ENCODE measurements around the gene SPEG. TPM values are rescaled to one million over a fixed set of nuclear protein-coding genes. Genes with fewer than 3 reads are reported as not detected.

The SPEG gene
- polyA plus RNA-seq, 3 donors, result not detected

- H3K9me3 Mint-ChIP-seq, result peaks cover 0 to 2% (median 0%) of the 10 kb centered on the region in 7 donors
- H2AFZ ChIP-seq (ENCODE audit: insufficient read depth, low read depth, low read length, poor library complexity, severe bottlenecking), result no peak overlapping the region
- H3K27me3 ChIP-seq (ENCODE audit: control insufficient read depth in 2 of 2, insufficient read depth in 2 of 2, low read length in 2 of 2), result no peaks in the 10 kb centered on the region
- H3K4me1 ChIP-seq (ENCODE audit: control insufficient read depth in 1 of 2, insufficient read depth in 2 of 2, low read length in 2 of 2), result no peaks in the 10 kb centered on the region
- no peak overlapping the region for H3K4me3 Mint-ChIP-seq
- TF ChIP-seq CTCF (IDR thresholded peaks at IDR 0.05), result no peak
- 94% methylated on average over 18 of the region's 28 CpGs for WGBS (ENCODE audit: insufficient coverage)
- no peaks in the 10 kb centered on the region for H3K36me3 ChIP-seq (replicated peaks in 1 of 2; ENCODE audit: control insufficient read depth in 1 of 2, insufficient read depth in 2 of 2, low read length in 2 of 2)
- H3K4me1 Mint-ChIP-seq, result no peaks in the 10 kb centered on the region
- no peak overlapping the region for H3K4me3 ChIP-seq (replicated peaks in 1 of 3; ENCODE audit: low read depth in 2 of 3, low read length in 3 of 3)
- H3K27me3 Mint-ChIP-seq (ENCODE audit: low read depth in 3 of 3), result peaks cover 4 to 6% (median 4%) of the 10 kb centered on the region in 3 donors
- H4K20me1 ChIP-seq (ENCODE audit: insufficient read depth, low read length), result no peaks in the 10 kb centered on the region
- no peak overlapping the region for H3K9ac ChIP-seq (ENCODE audit: insufficient read depth, low read length, poor library complexity, severe bottlenecking)
- no peak overlapping the region for H3K4me2 ChIP-seq (replicated peaks; ENCODE audit: extremely low read depth, low read length, poor library complexity, severe bottlenecking)
- no peaks in the 10 kb centered on the region for H3K9me3 ChIP-seq (replicated peaks in 1 of 2; ENCODE audit: control insufficient read depth in 1 of 2, insufficient read depth in 1 of 2, low read length in 2 of 2)
- H3K27ac Mint-ChIP-seq, result peak overlapping the region in 2 of 7 donors; percentile 10 to 12
- DNase-seq, result no peak
- H3K27ac ChIP-seq (ENCODE audit: low read depth in 1 of 2, low read length in 2 of 2), result no peak overlapping the region
- intact Hi-C loops (cut with micrococcal nuclease), result no loop called here
- no peaks in the 10 kb centered on the region for H3K79me2 ChIP-seq (ENCODE audit: insufficient read depth, low read length)
- no peaks in the 10 kb centered on the region for H3K36me3 Mint-ChIP-seq
Measured at GRCh38 chr2:219466816-219467735, 32.4 kb downstream of the SPEG start.

DNA sequence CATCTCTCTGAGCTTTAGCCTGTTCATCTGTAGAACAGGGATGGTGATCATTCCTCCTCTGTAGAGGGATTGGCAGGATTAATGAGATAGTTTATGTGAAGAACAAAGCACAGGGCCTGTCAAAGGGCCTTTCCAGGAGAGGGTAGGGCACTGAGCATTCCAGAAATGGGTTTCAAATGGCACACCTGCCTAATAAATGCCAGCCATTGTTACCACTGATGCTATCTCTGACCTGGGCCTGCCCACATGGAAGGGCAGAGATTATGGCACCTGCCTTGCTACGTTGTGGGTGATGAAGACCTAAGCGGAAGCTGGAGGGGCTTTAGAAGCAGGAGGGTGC lies 33.1 kb downstream of the SPEG start:
- H3K36me3 Mint-ChIP-seq, result no peaks in the 10 kb centered on the region
- H3K9me3 Mint-ChIP-seq, result peaks cover 0 to 2% (median 0%) of the 10 kb centered on the region in 7 donors
- intact Hi-C loops (cut with micrococcal nuclease), result no loop called here
- Histone ChIP-seq H3K79me2 (ENCODE audit: insufficient read depth, low read length) (no peaks in the 10 kb centered on the region), H3K27ac (ENCODE audit: low read depth in 1 of 2, low read length in 2 of 2) (no peak overlapping the region), H3K27me3 (ENCODE audit: control insufficient read depth in 2 of 2, insufficient read depth in 2 of 2, low read length in 2 of 2) (no peaks in the 10 kb centered on the region), H3K9me3 (replicated peaks in 1 of 2; ENCODE audit: control insufficient read depth in 1 of 2, insufficient read depth in 1 of 2, low read length in 2 of 2) (no peaks in the 10 kb centered on the region), H4K20me1 (ENCODE audit: insufficient read depth, low read length) (no peaks in the 10 kb centered on the region), H3K36me3 (replicated peaks in 1 of 2; ENCODE audit: control insufficient read depth in 1 of 2, insufficient read depth in 2 of 2, low read length in 2 of 2) (no peaks in the 10 kb centered on the region), H3K9ac (ENCODE audit: insufficient read depth, low read length, poor library complexity, severe bottlenecking) (no peak overlapping the region), H3K4me2 (replicated peaks; ENCODE audit: extremely low read depth, low read length, poor library complexity, severe bottlenecking) (no peak overlapping the region), H2AFZ (ENCODE audit: insufficient read depth, low read depth, low read length, poor library complexity, severe bottlenecking) (no peak overlapping the region), H3K4me3 (replicated peaks in 1 of 3; ENCODE audit: low read depth in 2 of 3, low read length in 3 of 3) (no peak overlapping the region), H3K4me1 (ENCODE audit: control insufficient read depth in 1 of 2, insufficient read depth in 2 of 2, low read length in 2 of 2) (no peaks in the 10 kb centered on the region)
- H3K27ac Mint-ChIP-seq, result no peak overlapping the region
- no peak overlapping the region for H3K4me3 Mint-ChIP-seq
- H3K27me3 Mint-ChIP-seq (ENCODE audit: low read depth in 3 of 3), result peaks cover 3 to 6% (median 4%) of the 10 kb centered on the region in 3 donors
- no peaks in the 10 kb centered on the region for H3K4me1 Mint-ChIP-seq
- DNase-seq, result no peak
- no peak for TF ChIP-seq CTCF (IDR thresholded peaks at IDR 0.05)
- WGBS (ENCODE audit: insufficient coverage), result 96% methylated on average over 2 of the region's 2 CpGs
